ENCODE measurements around the gene IL17A.

Gene IL17A

GRCh38 chr6:52216932-52217575 is 30.9 kb downstream of the IL17A start:
- no peak for DNase-seq (ENCODE audit: low read depth)

- DNase-seq (ENCODE audit: low read depth), result no peak
Observed at GRCh38 chr6:52217761-52218160, 31.6 kb downstream of the IL17A start.

DNA sequence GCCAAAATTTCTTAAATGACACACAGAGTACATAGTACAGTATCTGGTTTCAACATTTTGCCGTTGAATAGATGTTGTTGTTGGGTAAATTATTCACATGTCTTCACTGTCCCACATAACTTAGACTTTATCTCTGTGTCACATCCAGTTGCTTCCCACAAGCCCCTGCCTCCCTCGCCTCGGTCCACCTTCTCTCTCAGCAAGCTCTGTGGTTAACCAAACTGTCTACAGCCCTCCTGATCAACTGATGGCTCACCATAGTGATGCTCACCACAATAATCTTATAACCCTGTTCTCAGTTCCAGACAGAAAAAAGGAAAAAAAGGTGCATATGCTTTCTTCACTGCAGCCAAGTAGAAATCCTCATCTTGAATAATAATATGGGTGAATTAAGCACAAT is 35.1 kb downstream of the IL17A start:
- peak; percentile 35 for DNase-seq (ENCODE audit: low read depth)

DNA sequence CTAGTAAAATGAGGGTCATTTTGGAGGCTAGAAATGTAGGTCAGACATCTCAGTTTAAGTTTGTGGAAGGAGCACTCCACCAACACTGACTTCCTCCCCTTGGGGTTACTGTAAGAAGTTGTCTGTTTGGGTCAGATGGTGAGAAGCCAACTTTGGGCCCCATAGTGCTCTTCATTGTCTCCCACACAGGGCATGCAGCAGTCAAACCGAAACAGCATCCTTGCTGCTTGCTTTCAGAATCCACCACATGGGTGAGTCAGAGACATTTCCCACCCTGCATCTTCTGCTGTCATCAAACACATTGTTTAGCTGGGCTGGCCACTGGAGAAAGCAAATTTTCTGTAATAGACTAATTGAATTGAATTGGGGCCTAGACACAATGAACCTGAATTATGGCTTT is 41.3 kb downstream of the IL17A start:
- peak; percentile 24 for DNase-seq (ENCODE audit: low read depth)

DNA sequence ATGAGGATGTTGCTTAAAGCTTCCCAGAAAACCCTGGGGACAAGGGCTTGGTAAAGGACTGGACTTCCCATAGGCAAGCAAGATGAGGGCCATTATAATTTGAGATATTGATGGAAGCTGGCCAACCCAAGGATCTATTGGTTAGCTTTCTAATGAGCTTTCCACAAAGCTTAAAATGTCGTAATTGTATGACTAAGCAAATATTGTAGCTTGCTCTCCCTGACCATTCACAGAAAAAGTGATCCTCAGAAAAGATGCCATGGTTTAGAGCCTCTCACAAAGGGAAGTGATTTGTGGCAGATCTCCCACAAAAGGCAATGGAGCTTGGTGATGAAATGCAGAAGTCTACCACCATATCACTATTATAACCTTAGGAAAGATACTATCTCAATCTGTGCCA is 44.5 kb downstream of the IL17A start:
- DNase-seq (ENCODE audit: low read depth), result no peak

DNA sequence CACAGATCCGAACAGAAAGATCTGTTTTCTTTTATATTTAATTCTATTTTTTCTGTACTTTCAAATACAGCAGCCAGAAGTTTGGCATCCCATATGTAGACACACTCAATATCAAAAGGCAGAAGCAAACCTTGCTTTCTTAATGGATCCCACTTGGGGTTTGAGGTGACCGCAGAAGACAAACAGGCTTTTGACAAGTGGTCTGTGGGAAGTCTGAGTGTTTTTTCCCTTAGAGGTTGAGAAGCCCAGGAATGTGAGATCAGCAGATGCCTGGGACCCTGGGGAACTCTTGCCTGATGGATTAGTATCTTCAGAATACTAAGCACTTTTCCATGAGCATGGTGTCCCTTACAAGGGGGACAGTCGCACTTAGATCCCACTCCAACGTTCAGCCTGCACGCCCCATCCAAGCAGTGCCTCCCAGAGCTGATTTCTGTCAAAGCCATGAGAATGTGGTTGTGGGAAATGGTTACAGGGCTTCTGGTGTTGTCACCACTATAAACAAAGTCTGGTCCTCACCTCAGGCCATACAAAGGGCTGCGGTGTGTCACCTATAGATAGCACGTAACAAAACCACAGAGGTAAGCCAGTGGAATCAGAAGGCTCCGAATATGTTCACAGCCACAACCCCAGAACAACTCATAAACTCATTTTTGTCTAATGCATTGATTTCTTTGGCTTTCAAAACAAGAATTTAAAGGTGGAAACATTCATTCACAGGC is 45.4 kb downstream of the IL17A start:
- DNase-seq (ENCODE audit: low read depth), result no peak

DNA sequence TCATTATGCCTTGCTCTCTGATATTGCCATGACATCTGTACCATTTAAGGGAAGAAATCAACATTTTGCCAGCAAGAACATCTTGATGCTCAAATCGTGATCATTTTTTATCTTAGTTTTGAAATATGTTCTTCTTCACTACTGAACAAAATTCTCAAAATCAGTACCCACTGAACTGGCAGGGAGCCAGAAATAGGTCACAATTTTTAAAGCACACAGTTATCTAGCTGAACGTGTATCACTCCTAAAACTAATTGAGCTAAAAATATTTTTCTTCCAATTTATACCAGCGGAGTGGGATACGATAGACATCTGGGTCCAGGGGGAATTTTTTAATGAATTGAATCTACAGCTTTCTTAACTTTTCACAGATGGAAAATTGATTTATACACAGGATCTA is 46.8 kb downstream of the IL17A start:
- DNase-seq (ENCODE audit: low read depth), result no peak

DNA sequence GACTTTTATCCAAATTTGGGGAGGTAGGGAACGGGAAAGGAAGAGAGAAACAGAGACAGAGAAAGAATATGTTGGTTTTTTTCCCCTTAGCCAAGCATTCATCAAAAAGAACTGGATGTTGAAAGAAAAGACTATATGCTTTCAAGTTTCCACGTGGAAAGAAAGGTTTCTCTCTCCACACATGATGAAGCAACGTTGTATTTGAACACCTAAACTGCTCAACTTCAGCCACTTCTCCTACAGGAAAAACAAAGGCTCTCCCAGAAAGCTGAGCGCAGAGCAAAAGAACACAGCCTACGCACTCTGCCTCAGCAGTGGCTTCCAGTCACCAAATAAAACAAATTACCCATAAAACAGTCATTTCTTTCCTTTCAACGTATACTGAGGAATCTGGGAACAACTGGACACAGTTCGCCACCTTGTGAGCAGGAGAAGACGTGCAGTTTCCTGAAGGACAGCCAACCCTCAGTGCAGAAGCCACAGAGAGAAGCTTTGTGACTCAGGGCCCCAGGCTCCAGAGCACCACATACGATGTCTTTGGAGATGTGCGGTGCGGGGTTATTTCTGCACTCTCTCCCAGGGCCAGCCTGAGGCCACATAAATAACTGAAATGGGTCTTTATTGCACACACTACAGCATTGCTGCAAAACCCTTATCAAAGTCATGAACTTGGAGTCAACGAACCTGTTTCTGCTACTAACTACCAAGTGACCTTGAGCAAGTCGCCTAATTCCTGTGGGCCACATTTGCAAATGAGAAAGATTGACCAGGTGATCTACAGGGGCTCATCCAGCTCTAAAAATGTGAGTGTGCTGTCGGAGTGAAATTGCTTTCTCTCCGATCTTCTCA is 48.0 kb downstream of the IL17A start:
- DNase-seq (ENCODE audit: low read depth), result peak; percentile 47
